HK-2 (cell line): ENCODE data around the gene NOTUM.

ENCODE experiments used
- DNase-seq: peaks from one replicate; pipeline ENCODE4 v3.0.0-alpha.2; 2018; ENCODE audit not compliant: unreplicated experiment

NOTUM gene

DNA sequence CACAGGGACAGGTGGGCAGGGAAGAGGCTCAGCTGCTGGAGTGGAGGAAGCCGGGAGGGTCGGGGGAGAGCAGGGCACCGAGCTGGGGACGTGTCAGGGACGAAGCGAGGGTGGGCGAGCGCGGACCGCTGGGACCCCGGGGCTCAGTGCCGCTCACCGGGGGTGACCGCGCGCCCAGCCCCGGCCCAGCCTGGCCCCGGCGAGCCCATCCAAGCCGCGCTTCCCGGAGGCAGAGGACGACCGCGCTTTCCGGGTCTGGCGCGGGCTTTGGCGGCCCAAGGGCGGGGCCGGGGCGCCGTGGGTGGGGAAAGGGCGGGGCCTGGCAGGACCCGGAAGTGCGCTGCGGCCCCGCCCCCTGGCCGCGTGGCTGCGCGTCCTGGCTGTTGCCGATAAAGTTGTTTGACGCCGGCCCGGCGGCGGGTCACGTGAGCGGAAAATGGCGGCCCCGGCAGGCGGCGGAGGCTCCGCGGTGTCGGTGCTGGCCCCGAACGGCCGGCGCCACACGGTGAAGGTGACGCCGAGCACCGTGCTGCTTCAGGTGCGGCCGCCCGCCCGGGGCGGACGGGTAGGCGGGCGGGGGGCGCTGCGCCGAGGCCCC is 16.3 kb upstream of the NOTUM start, which contains the start of gene ASPSCR1:
ASPSCR1 (plus strand) TSS at position 419 of the 598 bp plus-strand sequence; CDS start at position 437, 18 bp downstream.
- DNase-seq, result peak; percentile 91

DNA sequence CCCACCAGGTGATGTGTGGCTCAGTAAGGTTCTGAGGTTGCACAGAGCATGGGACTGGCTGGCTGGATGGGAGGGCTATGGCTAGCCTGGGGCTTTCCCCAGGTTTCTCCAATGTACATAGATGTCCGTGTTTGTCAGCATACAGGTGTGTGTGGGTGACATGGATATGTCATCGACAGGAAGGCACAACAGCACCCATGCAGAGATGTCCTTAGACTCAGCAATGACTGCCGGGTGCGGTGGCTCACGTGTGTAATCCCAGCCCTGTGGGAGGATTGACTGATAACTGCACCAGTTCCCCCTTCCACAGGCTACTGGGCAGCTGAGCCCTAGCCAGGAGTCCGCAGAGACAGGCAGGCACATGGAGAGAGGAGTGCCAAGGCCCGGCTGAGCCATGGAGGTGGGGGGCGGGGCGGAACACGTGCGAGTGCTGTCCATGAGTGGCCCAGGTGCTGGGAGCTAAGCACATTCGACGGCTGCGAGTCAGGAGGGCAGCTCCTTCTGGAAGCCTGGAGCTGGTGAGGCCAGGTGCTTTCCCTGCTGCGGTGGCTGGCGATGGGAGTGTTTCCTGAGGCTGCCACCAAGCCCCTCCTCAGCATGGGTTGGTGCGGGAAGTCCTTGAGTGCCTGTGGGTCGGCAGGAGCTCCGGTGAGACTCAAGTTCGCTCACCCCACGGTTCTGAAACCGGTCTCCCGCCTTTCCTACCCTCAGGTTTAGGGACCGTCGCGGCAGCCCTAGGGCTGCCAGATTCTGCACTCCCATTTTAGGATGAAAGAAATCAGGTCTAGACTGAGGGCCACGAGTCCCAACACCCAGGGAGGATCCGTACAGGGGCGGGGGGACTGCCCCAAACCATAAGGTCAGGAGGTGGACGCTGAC is 15.6 kb upstream of the NOTUM start:
- peak; percentile 80 for DNase-seq

DNA sequence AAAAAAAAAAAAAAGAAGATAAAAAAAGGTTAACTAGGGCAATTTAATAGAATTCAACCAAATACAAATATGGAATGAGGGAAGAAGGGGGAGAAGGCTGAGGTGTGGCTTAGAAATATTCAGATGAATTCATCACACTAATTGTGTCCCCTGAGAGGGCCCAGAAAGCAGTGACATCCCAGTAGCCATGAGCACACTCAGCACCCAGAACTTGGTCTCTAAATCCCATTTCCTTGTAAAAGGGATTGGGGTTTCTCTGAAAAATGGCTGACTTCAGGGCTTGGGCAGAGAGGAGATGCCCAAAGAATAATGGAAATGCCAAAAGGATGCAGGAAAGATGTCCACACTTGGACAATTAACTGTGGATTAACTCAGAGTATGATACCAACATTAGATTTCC is 12.4 kb upstream of the NOTUM start:
- no peak for DNase-seq

DNA sequence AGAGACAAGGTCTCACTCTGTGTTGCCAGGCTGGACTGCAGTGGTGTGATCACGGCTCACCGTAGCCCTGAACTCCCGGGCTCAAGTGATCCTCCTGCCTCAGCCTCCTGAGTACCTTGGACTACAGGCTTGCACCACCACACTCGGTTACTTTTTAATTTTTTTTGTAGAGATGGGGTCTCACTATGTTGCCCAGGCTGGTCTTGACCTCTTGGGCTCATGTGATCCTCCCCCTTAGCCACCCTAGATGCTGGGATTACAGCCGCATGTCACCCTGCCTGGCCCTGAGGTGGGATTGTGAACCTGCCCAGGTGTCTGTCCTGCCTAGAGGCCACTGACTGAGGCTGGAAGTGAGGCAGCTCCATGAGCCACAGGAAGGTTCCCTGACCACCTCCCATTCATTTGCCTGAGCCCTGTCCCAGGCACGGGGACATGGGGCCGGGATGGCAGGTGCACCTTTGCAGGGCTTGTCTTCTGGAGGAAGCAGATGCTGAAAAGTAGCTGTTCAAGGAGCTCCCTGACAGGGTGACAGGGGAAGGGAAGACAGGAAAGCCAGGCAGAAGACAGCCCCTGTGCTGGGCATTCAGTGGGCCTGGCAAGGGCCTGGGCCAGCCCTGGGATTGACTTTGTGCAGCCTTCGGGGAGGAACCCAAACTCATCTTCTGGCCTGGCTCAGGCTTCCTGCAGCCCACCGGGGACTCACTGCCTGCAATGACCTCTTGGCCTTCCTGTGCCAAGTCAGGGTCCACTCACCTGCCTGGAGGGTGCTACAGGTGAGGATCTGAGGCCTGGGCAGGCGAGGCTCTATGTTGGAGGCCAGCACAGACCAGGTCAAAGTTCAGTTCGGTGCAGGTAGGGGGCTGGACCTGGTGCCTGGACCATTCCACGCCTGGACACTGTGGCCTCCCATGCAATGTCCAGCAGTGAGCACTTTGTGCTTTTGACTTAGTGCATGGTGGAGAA is 8.1 kb upstream of the NOTUM start:
- no peak for DNase-seq

DNA sequence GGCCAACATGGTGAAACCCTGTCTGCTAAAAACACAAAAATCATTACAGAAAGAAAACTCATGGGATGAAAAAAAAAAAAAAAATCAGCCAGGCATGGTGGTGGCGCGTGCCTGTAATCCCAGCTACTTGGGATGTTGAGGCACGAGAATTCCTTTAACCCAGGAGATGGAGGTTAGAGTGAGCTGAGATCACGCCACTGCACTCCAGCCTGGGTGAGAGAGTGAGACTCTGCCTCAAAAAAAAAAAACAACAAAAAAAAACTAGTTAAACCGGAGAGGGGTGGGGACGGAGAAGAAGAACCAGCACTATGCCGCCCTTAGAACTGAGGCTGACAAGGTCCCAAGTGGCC is 7.4 kb upstream of the NOTUM start:
- no peak for DNase-seq

DNA sequence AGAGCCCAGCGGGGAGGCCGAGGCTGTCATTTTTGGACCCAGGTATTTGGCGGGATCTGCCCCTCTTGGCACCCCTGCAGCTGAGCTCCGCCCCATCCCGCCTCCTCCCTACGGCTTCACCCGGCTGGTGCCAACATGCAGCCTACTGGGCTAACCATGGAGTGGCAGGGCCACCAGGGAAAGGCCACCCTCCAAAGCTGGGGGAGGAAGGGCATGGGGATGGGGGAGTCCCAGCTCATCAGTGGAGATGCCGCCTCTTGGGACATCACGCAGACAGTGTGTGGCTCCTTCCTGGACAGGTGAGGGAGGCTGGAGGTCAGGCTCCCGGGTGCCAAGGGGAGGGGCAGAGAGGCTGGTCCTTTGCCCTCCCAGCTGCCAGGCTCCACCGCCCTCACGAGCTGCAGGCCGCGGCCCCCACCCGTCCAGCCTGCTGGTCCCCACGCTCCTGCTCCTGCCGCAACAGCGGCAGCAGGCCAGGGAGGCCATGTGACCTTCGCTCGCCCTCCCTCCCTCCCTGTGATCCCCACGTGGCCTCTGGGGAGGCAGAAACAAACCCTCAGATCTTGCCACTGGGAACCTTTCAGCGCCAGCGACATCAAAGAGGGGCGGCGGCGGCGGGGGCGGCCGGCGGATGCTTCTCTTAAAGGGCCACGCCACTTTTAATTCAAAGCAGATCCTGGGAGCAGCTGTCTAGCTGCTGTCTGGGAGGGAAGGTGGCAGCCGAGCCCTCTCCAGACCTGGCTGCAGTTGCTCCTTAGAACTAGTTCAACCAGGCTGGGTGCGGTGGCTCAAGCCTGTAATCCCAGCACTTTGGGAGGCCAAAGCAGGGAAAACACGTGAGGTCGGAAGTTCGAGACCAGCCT is 6.8 kb upstream of the NOTUM start:
- peak; percentile 77 for DNase-seq

DNA sequence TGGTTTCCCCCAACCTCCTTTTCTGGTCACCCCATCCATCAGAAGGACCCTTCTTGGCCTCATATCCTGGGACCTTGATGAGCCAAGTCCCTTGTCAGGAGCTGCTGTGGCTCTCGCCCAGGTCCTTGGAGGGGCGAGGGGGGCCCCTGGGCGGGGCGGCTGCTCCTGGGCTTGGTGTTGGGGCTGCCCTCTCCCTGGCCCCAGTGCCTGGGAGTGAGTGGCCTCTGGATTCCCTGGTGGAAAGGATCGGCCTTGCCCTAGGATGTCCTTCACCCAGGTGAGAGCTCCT is 6.2 kb upstream of the NOTUM start:
- DNase-seq, result no peak

DNA sequence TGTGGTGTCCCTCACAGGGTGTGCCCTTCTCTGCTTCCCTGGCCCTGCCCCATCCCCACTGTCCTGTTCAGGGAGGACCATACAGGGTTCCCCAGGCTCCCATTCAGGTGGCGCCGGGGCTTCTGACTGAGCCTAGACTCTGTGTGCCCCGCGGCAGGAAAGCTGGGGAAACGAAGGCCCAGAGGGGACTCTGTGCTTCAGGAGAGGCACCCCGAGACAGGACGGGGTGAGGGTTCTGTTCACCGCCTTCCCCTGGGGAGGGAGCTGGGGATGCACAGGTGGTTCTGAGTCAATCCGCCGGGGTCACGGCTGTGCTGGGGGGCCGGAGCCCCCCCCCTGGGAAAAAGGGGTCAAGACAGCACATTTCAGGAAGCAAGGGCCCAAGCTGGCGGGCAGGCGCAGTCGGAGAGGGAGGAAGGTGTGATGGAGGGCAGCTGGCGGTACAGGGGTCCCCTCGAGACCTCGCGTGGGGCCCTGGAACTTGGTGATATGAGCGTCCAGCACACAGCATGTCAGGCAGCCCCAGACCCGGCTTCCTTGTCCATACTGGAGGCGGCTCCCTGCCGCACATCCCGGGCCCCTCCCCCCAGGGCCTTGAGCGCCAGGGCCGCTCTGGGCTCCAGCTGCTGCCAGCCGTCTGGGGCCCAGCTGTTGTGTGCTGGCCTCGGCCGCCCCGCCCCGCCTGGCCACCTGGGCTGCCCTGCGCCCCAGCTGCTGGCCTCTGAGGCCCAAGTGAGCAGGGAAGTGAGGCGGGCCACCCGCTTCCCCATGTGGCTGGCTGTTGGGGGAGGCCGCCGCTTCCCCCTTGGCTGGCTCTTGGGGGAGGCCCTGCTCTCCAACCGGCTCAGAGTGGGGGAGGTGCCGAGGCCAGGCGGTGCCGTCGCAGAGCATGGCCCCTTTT is 5.6 kb upstream of the NOTUM start:
- no peak for DNase-seq

DNA sequence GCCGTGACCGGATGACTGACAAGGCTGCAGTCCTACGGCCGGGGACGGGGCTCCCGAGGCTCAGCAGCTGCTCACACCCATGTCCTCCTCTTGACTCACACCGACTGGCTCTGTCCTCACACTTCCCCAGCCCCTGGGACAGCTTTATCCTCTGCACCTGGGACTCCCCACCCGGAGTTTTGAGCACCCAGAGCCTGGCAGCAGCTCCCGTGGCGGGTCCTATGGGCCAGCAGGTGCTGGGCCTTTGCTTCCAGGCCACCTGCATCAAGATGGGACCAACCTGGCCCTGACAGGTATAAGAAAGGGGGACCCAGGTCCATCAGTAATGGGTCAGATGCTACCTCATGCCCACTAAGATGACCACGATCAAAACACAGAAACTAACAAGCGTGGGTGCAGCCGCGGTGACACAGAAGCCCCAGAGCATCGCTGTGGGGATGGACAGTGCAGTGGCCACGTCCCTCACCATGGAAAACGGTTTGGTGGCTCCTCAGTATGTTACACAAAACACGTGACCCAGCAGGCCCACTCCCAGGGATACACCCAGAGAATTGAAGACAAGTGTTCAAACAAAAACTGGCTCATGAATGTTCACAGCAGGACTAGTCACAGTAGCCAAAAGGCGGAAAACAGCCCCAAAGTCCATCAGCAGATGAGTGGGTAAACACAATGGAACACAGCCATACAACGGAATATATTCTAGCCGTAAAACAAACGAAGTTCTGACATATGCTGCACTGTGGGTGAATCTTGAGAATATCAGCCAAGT is 3.3 kb upstream of the NOTUM start:
- no peak for DNase-seq

DNA sequence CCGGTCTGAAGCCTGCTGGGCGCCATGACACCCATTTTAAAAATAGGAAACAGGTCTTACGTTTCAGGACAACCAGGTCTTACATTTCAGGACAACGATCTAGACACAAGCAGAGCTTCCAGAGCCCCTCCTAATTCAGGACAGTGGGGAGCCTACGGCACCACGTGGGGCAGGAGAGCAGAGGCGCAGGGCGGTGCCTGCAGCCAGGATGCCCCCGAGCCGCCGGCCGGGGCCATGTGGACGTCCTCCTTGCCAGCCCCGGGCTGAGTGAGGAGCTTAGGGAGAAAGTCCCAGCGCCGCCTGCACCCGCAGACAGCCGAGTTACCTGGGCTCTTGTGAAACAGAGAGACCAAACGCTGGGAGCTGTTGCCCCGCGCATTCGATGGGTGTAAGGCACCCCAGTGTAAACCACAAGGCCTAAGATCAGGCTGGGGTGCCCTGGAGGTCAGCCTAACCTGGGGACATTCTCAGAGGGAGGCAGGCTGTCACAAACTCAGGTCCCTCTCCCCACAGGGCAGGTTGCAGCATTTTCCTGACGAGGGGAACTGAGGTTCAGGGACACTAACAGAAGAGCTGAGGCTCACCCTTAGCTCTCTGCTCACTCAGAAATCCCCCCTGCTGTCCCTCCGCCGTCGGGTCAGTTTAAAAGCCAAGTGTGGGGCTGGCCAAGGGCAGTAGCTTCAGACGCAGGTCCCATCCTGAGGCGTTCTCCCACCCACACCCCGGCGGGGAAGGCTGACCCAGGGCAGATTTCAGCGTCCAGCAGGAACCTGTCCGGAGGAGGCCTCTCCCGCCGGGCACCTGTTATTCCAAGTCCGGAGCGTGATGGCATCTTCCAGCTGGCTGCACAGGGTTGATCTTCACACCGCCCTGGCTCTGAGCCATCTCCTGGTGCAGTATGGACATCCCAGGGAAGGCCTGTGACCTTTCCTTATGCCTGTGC is 1.8 kb upstream of the NOTUM start:
- peak; percentile 38 for DNase-seq

DNA sequence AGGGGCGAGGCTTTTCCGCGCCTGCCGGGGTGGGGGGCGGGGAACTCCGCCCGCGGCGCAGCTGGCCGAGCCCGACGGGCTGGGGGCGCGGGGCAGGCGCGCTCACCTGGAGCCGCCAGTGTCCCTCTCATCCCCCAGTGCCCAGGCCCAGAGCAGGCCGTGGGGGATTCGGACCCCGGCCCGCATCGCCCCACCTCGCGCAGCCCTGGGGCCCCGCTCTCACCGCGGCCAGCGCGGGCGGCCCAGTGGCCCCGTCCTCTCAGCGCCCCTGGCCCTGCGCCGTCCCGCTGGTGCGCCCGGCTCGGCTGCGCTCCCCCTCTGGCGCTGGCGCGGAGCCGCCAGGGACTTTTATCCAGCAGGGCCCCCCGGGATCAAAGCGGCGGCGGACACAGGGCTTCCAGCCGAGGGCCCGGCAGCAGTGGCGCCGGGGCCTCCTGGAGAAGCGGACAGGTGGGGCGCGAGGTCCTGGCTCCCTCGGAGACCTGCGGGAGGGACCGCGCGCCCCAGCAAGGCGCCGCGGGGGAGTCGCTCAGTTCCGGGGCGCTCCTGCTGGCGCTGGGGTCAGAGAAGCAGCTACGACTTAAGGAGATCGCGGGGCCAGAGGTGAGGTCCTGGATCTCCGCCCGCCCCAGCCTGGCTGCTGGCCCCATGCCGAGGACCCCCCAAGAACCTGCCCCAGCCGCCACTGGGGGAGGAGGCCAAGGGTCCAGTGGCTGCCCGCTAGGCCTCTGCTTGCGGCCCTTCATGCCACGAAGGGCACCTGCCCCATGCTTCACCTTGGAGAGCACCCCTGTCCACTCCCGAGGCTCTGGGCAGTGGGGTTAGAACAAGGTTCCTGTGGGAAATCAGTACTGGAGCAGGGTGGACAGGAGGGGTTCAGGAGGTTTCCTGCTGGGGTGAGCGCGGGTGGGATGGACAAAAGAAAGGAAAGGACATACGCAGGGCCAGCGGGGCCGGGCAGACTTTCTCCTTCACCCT is 823 bp upstream of the NOTUM start:
- no peak for DNase-seq

DNA sequence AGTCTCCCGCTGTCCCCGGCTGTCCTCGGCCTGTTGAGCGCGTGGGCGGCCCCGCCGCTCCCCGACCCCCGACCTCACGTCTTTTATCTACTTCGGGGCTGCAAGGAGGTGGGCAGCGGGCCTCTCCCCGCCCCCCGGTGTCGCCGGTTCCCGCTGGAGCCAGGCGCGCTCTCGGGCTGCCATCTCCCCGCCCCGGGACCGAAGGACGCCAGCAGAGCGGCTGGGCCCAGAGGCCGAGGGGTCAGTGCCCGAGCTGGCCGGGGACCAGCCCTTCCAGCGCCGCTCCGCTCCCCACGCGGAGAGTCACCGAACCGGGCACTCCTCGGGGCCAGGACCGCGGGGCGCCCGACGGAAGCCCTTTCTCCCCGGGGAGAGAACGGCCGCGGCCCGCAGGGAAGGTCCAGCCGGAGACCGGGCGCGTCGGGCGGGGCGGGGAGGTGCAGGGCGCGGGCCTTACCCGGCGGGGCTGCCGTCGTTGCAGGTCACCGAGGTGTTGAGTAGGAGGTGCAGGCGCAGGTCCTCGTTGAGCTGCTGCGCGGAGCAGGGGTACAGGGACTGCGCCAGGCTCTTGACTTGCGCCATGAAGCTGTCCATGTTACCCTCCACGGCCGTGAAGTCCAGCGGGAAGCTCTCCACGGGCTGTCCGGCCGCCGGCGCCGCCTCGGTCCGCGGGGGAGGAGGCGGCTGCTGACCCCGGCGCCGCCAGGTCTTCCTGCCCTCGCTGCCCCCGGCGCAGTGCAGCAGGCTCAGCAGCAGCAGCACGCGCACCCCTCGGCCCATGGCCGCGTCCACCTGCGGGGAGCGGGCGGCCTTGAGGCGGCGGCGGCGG is 643 bp downstream of the NOTUM start:
- DNase-seq, result no peak

DNA sequence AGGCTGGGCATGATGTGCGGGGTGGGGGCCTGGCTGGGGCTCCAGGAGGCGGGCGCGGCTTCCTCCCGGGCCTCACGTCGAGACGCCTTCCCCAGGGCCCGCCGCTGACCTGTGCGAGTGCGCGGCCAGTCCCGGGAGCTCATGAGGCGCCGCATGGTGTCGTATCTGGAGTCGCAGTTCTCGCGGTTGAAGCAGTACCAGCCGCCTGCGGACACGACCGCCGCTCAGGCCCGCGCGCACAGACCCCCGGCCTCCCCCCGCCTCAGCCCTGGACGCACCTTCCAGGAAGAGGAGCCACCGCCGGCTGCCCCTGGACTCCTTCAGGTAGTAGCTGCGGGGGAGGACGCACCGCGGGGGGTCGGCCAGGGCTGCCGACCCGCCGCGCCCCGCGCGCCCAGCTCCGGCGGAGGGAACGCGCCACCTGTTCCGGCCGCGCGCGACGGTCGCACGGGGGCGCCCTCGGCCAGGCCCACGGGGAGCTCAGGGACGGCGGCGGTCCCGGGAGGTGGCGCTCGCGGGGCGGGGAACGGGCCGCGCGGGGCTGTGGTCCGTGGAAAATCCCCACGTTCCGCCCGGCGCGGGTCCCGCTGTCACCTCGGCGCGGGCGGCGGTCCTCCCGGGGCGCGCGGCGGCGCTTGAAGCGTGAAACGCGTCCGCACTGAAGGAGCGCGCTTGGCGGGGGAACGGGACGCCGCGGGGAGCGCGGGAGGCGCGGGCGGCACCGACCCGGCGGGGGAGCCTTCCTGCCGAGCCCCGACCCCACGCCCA is 1.4 kb downstream of the NOTUM start:
- DNase-seq, result peak; percentile 64

DNA sequence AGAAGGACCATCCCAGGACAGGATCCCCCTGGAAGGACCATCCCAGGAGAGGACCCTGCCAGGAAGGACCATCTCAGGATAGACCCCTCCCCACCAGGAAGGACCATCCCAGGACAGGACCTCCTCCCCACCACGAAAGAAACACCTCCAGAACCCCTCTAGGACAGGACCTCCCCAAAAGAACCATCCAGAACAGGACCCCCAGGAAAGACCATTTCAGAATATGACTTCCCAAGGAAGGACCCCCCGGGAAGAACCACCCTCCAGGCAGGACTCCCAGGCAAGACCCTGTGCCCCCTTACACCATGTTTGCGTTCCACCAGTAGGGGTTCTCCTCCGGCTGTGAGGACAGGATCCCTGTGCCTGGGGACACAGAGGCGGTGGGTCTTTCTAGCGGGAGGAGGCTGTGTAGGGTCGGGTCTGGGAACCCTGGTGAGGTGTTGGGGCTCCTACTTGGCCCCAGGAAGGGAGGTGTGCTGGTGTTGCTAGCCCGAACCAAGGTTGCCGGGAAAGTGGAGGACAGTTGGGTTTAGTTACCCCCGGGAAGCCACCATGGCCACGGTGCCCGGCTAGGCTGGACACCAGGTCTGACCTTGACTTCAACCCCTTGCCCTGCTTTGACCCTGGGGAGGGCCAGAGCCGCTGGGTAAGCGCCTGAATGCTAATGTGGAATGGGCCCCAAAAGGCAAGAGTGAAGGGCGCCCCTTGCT is 2.2 kb downstream of the NOTUM start:
- DNase-seq, result no peak
